ENCODE results near the gene ZBTB11. TPM values are rescaled to one million over a fixed set of nuclear protein-coding genes. Genes with fewer than 3 reads are reported as not detected.

ZBTB11 gene
- total and polyA plus RNA-seq, 9 of the 15 experiments (the other 6 are each of a cell fraction or from before 2014, with no cell fraction given) = 6.2 to 31.9 (median 21.4) TPM

DNA sequence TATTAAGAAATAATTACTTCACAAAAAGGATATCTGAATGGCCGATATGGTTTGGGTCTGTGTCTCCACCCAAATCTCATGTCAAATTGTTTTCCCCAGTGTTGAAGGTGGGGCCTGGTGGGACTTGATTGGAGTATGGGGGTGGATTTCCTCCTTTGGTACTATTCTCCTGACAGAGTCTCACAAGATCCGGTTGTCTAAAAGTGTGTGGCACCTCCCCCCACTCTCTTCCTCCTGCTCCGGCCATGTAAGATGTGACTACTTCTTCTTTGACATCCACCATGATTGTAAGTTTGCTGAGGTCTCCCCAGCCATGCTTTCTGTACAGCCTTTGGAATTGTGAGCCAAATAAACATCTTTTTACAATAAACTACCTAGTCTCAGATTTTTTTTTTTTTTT lies 34.5 kb downstream of the ZBTB11 start (continued):
- TF ChIP-seq, protein P1, sequence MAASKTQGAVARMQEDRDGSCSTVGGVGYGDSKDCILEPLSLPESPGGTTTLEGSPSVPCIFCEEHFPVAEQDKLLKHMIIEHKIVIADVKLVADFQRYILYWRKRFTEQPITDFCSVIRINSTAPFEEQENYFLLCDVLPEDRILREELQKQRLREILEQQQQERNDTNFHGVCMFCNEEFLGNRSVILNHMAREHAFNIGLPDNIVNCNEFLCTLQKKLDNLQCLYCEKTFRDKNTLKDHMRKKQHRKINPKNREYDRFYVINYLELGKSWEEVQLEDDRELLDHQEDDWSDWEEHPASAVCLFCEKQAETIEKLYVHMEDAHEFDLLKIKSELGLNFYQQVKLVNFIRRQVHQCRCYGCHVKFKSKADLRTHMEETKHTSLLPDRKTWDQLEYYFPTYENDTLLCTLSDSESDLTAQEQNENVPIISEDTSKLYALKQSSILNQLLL (CRISPR knock-in tag; IDR thresholded peaks at IDR 0.05; ENCODE audit: borderline replicate concordance) = no peak
- TF ChIP-seq ZNF143 (CRISPR knock-in tag; IDR thresholded peaks at IDR 0.05) (no peak), CSDE1 (IDR thresholded peaks at IDR 0.05) (no peak), ZNF431 (CRISPR knock-in tag; IDR thresholded peaks at IDR 0.05) (0 out of 2 replicates have a peak, but pooled peaks have one; percentile 22), EP400 (IDR thresholded peaks at IDR 0.05) (peak; percentile 29; the same call in 1 of the 2 replicates), ZZZ3 (IDR thresholded peaks at IDR 0.05) (no peak), NR2F6 (CRISPR knock-in tag; IDR thresholded peaks at IDR 0.05) (no peak), HSF4 (CRISPR knock-in tag; IDR thresholded peaks at IDR 0.05; ENCODE audit: borderline replicate concordance) (no peak), RBFOX2 (IDR thresholded peaks at IDR 0.05; ENCODE audit: low read depth, low read length) (peak; percentile 36; the same call in 1 of the 2 replicates), ARID2 (IDR thresholded peaks at IDR 0.05) (no peak), CCAR2 (IDR thresholded peaks at IDR 0.05; ENCODE audit: low read depth, low read length) (no peak), HBP1 (CRISPR knock-in tag; IDR thresholded peaks at IDR 0.05) (no peak), FOXA3 (CRISPR knock-in tag; conservative IDR thresholded peaks at IDR 0.05 in 1 of 2, IDR thresholded peaks at IDR 0.05 in 1 of 2) (no peak), RBM14 (IDR thresholded peaks at IDR 0.05; ENCODE audit: borderline replicate concordance, insufficient read depth, low read depth, low read length) (no peak), NFYB (IDR thresholded peaks at IDR 0.05; ENCODE audit: extremely low read depth, insufficient read length) (no peak), TEAD1 (CRISPR knock-in tag; IDR thresholded peaks at IDR 0.05) (no peak), FOXM1 (IDR thresholded peaks at IDR 0.05; ENCODE audit: low read depth) (no peak), FOXM1 (CRISPR knock-in tag; IDR thresholded peaks at IDR 0.05; ENCODE audit: low read depth) (no peak)
- TF ChIP-seq, protein P2, sequence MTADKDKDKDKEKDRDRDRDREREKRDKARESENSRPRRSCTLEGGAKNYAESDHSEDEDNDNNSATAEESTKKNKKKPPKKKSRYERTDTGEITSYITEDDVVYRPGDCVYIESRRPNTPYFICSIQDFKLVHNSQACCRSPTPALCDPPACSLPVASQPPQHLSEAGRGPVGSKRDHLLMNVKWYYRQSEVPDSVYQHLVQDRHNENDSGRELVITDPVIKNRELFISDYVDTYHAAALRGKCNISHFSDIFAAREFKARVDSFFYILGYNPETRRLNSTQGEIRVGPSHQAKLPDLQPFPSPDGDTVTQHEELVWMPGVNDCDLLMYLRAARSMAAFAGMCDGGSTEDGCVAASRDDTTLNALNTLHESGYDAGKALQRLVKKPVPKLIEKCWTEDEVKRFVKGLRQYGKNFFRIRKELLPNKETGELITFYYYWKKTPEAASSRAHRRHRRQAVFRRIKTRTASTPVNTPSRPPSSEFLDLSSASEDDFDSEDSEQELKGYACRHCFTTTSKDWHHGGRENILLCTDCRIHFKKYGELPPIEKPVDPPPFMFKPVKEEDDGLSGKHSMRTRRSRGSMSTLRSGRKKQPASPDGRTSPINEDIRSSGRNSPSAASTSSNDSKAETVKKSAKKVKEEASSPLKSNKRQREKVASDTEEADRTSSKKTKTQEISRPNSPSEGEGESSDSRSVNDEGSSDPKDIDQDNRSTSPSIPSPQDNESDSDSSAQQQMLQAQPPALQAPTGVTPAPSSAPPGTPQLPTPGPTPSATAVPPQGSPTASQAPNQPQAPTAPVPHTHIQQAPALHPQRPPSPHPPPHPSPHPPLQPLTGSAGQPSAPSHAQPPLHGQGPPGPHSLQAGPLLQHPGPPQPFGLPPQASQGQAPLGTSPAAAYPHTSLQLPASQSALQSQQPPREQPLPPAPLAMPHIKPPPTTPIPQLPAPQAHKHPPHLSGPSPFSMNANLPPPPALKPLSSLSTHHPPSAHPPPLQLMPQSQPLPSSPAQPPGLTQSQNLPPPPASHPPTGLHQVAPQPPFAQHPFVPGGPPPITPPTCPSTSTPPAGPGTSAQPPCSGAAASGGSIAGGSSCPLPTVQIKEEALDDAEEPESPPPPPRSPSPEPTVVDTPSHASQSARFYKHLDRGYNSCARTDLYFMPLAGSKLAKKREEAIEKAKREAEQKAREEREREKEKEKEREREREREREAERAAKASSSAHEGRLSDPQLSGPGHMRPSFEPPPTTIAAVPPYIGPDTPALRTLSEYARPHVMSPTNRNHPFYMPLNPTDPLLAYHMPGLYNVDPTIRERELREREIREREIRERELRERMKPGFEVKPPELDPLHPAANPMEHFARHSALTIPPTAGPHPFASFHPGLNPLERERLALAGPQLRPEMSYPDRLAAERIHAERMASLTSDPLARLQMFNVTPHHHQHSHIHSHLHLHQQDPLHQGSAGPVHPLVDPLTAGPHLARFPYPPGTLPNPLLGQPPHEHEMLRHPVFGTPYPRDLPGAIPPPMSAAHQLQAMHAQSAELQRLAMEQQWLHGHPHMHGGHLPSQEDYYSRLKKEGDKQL (CRISPR knock-in tag; IDR thresholded peaks at IDR 0.05; ENCODE audit: borderline replicate concordance) = no peak
- TF ChIP-seq, protein P3, sequence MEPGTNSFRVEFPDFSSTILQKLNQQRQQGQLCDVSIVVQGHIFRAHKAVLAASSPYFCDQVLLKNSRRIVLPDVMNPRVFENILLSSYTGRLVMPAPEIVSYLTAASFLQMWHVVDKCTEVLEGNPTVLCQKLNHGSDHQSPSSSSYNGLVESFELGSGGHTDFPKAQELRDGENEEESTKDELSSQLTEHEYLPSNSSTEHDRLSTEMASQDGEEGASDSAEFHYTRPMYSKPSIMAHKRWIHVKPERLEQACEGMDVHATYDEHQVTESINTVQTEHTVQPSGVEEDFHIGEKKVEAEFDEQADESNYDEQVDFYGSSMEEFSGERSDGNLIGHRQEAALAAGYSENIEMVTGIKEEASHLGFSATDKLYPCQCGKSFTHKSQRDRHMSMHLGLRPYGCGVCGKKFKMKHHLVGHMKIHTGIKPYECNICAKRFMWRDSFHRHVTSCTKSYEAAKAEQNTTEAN (CRISPR knock-in tag; IDR thresholded peaks at IDR 0.05) = no peak

Measured in K562 (cell line).